Measurements from ENCODE around the gene MAP2.

MAP2 gene

DNA sequence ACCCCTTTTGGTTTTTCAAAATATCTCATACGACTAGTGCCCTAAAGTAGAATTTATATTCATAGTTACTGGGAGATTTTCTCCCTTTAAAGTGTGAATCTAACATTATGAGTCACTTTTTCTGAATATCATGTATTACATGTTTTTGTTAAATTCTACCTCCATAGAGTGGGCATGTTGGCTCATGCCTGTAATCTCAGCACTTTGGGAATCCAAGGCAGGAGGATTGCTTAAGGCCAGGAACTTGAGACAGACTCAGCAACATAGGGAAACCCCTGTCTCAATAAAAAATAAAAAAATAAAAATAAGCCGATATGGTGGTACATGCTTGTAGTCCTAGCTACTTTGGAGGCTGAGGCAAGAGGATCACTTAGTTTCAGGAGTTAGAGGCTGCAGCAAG, 302.5 kb downstream of the MAP2 start:
- no peak for DNase-seq (ENCODE audit: low read depth in 2 of 2)

GRCh38 chr2:209727077-209727476, 303.2 kb downstream of the MAP2 start:
- no peak for DNase-seq (ENCODE audit: low read depth in 2 of 2)

DNA sequence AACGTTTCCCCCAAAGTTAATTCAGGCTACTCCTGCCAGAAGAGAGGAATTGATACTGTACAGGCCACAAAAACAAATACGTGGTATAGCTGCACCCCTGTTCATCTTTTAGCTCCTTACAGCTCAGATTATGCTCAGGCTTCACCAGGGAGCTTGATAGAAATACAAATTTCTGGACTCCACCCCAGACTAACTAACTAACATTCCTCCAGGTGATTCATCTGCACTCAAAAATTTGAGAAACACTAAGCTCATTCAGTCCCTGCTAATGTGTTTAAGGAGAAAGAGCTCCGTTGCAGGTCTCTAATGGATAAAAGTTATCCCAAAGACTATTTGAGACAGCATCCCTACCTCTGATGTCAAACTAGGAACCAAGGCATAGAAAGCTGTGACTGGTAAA, 311.0 kb downstream of the MAP2 start:
- DNase-seq (ENCODE audit: low read depth in 2 of 2): no peak

DNA sequence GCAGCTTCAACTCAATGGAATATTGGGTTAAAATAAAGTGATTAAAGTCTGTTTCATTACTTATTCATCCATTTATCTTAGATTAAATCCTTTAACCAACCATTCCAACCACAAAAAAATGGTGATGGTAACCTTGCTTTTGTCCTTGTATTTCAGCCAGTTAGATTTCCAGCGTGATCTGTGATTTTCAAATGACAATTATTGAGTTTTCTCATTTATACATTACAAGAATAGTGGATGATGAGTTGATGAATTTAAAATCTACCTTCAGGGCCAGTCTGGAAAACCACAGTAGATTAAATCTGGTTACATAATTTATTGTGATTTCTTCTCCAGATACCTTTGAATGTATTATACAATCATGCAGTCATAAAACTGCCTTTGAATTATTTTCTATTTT, 318.1 kb downstream of the MAP2 start:
- DNase-seq (ENCODE audit: low read depth in 2 of 2): no peak

DNA sequence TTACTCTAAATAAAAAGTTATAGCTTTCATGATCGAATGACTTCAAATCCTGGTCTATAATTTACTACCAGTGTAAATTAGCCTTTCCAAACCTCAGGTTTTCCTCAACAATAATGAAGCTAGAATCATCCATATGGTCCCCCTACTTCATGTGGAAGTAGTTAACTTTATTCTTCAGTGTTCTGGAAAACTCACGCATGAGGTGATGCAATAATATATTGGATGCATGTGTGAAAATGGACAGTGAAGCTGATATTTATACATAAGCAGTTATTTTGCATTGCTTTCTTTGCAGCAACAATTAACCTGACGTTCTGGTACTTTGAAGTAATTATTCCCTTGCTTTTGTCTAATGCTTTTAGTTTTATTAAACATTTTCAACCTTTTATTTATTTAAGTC, 329.2 kb downstream of the MAP2 start:
- DNase-seq (ENCODE audit: low read depth in 2 of 2): no peak

- DNase-seq (ENCODE audit: low read depth in 2 of 2): no peak
Measured at GRCh38 chr2:209757163-209757562, 333.3 kb downstream of the MAP2 start.

DNA sequence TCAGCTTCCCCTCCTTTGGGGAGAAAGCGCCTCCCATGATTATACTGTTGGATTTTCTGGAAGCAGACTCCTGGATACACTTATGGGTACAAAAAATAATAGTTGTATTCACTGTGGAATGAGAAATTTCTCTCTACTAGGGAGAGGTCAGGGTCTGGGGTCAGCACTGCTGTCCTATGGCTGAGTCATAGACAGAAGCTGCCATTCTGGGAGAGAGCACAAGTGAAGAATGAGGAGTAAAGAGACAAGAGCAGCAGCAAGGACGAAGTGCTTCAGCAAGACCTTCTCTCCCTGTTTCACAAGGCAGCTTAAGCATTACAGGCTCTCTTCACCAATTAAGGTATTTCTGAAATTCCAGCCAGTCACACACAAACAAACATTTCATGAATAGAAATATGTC, 337.7 kb downstream of the MAP2 start:
- no peak for DNase-seq (ENCODE audit: low read depth in 2 of 2)

DNA sequence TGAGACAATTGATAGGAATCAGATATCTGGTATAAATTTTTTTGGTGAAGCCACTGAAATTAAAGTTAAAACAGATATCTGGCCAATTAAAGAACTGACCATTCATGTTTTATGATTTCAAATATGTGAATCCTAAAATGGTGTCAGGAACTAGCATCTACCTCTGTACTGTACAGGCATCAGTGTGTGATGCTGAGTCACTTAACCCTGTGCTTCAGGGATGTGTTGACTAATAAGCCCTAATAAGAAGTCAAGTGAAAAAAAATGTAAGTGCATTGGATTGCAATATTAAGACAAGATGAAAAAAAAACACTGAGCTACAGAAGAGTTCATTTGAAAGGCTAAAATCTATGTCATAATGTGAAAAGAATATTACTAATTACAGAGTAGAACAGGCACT, 338.7 kb downstream of the MAP2 start:
- DNase-seq (ENCODE audit: low read depth in 2 of 2): no peak

DNA sequence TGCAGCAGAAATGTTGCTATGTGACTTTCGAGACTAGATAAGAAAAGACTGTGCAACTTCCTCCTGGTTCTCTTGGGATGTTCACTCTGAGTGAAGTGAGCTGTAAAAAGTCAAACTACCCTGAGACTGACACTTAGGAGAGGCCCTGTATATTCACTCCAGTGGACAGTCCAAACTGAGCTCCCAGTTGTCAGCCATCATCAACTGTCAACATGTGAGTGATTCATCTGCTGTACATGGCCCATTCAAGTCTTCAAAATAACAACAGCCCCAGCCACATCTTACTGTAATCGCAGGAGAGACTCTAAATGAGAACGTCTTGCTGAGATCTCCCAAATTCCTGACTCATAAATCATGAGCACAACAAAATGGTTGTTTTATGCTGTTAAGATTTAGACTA, 339.3 kb downstream of the MAP2 start:
- no peak for DNase-seq (ENCODE audit: low read depth in 2 of 2)

DNA sequence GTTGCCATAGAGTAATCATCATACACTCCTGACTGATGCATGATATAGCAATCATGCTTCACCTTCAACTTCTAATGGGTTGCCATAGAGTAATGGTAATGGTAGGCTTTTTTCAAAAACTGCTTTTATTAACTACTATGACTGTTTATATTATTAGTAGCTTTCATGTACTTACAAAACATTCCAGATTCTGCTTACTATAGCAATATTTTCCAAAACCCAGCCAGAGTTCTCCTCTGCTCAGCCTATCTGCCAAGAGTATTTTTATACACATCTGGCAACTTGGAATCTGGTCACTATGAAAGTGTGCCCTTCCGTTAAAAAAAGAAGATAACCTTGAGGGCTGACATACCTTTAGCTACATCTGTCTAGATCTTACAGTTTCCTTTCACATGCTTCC, 342.8 kb downstream of the MAP2 start:
- no peak for DNase-seq (ENCODE audit: low read depth in 2 of 2)

- DNase-seq (ENCODE audit: low read depth in 2 of 2): no peak
Measured at GRCh38 chr2:209767316-209767715, 343.5 kb downstream of the MAP2 start.

DNA sequence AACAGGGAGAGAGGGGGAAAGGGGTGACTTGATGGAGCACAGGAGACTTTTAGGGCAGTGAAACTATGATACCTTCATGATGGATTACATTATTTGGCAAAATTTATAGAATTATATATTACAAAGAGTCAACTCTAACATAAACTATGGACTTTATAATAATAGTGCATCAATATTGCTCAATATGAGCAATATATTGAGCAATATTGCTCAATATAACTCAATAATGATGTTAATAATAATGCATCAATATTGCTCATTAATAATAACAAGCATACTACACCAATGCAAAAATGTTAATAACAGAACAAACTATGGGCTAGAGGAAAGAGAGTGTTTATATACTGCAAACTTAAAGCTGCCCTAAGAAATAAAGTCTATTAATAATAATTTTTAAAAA, 344.7 kb downstream of the MAP2 start:
- no peak for DNase-seq (ENCODE audit: low read depth in 2 of 2)

DNA sequence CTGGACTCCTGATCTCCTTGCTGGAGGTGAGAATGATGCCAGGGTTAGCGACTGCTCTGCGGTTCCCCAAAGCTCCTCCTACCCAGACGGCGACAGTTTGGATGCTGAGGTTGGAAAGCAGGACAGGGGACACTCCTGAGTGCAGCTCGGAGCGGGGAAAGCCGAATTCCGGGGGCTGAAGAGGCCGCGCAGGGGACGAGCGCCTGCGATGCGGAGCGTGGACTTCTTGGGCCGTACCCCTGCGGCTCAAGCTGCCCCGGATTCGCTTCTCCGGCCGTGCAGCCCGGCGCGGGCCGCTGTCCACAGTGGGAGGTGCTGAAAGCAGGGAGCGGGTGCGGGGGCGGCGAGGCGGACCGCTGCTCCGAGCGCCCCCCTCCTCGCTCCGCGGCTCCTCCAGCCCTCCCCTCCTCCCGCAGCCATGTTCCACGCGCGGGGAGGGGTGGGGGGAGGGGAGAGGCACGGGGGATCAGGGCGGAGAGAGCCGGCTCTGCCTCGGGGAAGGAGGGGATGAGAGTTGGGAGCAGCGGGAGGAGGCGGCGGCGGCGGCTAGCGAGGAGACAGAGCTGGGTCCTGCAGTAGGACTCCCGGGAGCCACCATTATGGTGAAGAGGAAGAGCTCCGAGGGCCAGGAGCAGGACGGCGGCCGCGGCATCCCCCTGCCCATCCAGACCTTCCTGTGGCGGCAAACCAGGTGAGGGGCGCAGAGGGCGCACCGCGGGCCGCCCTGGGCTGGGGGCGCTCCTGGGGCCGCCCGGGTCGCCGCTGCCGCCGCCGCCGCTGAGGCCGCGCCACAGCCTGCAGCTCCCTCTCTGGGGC, 347.8 kb downstream of the MAP2 start, which contains the start of gene UNC80:
TSS of gene UNC80 (plus strand) at position 359 of the 816 bp plus-strand sequence. CDS start at position 600, 241 bp downstream.
- DNase-seq (ENCODE audit: low read depth in 2 of 2): no peak

- no peak for DNase-seq (ENCODE audit: low read depth in 2 of 2)
Measured at GRCh38 chr2:209772290-209772685, 348.4 kb downstream of the MAP2 start.

GRCh38 chr2:209773377-209773776, 349.5 kb downstream of the MAP2 start:
- DNase-seq (ENCODE audit: low read depth in 2 of 2): no peak
